Neural crest cell (in vitro differentiated cells): ENCODE data around the gene SYT15. TPM values are rescaled to one million over a fixed set of nuclear protein-coding genes. Genes with fewer than 3 reads are reported as not detected.

Source experiments
- DNase-seq: peaks from one replicate; pipeline ENCODE4 v3.0.0; 2021; ENCODE audit warnings: low read depth, mixed read lengths, low spot score
- H3K27ac Mint-ChIP-seq: one replicate; pipeline ENCODE4 v1.8.0; 2021; ENCODE audit warnings: mild to moderate bottlenecking, mixed read lengths; ENCODE audit not compliant: unreplicated experiment
- H3K27me3 Mint-ChIP-seq: 2 replicates; pipeline ENCODE4 v1.8.0; 2021; ENCODE audit warnings: low read depth, mild to moderate bottlenecking, mixed read lengths
- H3K36me3 Mint-ChIP-seq: 2 replicates; pipeline ENCODE4 v1.8.0; 2021; ENCODE audit warnings: low read depth, mild to moderate bottlenecking, mixed read lengths
- H3K4me1 Mint-ChIP-seq: 2 replicates; pipeline ENCODE4 v1.8.0; 2021; ENCODE audit warnings: mixed read lengths
- H3K4me3 Mint-ChIP-seq: one replicate; pipeline ENCODE4 v1.8.0; 2021; ENCODE audit warnings: mild to moderate bottlenecking, mixed read lengths
- H3K9me3 Mint-ChIP-seq: 2 replicates; pipeline ENCODE4 v1.8.0; 2021; ENCODE audit warnings: mixed read lengths
- CTCF ChIP-seq: fragments of 200-600 bp; sonication (generic); conservative IDR thresholded peaks from 2 replicates; pipeline ENCODE4 v1.5.0; 2021; ENCODE audit warnings: antibody characterized with exemption, mild to moderate bottlenecking
- total RNA-seq: library from RNA; stranded (reverse); gene quantifications from 2 replicates; pipeline ENCODE4 v1.2.1, GENCODE V29; 2021

SYT15 gene
- total RNA-seq, 1 donor from 2014 or later = 1.6 TPM

- peaks cover 48% of the 10 kb centered on the region for H3K27me3 Mint-ChIP-seq
- no peak overlapping the region for H3K27ac Mint-ChIP-seq
- DNase-seq = no peak
- peaks cover 9% of the 10 kb centered on the region for H3K4me1 Mint-ChIP-seq
- H3K9me3 Mint-ChIP-seq = no peaks in the 10 kb centered on the region
- peak overlapping the region; percentile 78 for H3K4me3 Mint-ChIP-seq
- no peak for TF ChIP-seq CTCF
- H3K36me3 Mint-ChIP-seq = no peaks in the 10 kb centered on the region
Measured at GRCh38 chr10:46540412-46541016, 38.4 kb upstream of the SYT15 start.

GRCh38 chr10:46541017-46541661, 37.8 kb upstream of the SYT15 start:
- H3K4me3 Mint-ChIP-seq = no peak overlapping the region
- peaks cover 48% of the 10 kb centered on the region for H3K27me3 Mint-ChIP-seq
- TF ChIP-seq CTCF = peak; percentile 65
- no peaks in the 10 kb centered on the region for H3K9me3 Mint-ChIP-seq
- peaks cover 9% of the 10 kb centered on the region for H3K4me1 Mint-ChIP-seq
- H3K27ac Mint-ChIP-seq = no peak overlapping the region
- DNase-seq = peak; percentile 82
- no peaks in the 10 kb centered on the region for H3K36me3 Mint-ChIP-seq

- Mint-ChIP-seq H3K27ac (peak overlapping the region; percentile 24), H3K27me3 (peaks cover 44% of the 10 kb centered on the region), H3K9me3 (no peaks in the 10 kb centered on the region), H3K36me3 (no peaks in the 10 kb centered on the region), H3K4me1 (peaks cover 9% of the 10 kb centered on the region), H3K4me3 (peak overlapping the region; percentile 21)
- TF ChIP-seq CTCF = no peak
- DNase-seq = no peak
Measured at GRCh38 chr10:46541735-46542566, 37.0 kb upstream of the SYT15 start.

GRCh38 chr10:46542567-46543465, 36.1 kb upstream of the SYT15 start:
- no peaks in the 10 kb centered on the region for H3K9me3 Mint-ChIP-seq
- no peak for TF ChIP-seq CTCF
- H3K4me3 Mint-ChIP-seq = peak overlapping the region; percentile 21
- H3K4me1 Mint-ChIP-seq = peaks cover 9% of the 10 kb centered on the region
- no peaks in the 10 kb centered on the region for H3K36me3 Mint-ChIP-seq
- no peak for DNase-seq
- H3K27ac Mint-ChIP-seq = peak overlapping the region; percentile 24
- H3K27me3 Mint-ChIP-seq = peaks cover 36% of the 10 kb centered on the region
